MM.1S (cell line): ENCODE data around the gene ANKS1B.
"Not testable (repeated sequence)": the region's sequence is repeated elsewhere in the genome, so short reads cannot be mapped to it uniquely, and the experiment has no call there.

Source experiments
- DNase-seq: peaks from one replicate; pipeline ENCODE4 v3.0.0-alpha.2; 2015
- H2AFZ ChIP-seq: fragments of 300-600 bp; sonication (generic); 2 replicates; pipeline ENCODE4 v1.6.0; 2016; ENCODE audit warnings: antibody characterized with exemption, low read length
- H3F3A ChIP-seq: fragments of 300-600 bp; sonication (generic); 2 replicates; pipeline ENCODE4 v1.6.1; 2016; ENCODE audit warnings: mild to moderate bottlenecking, antibody characterized with exemption, low read length, moderate library complexity, mixed read lengths; ENCODE audit not compliant: insufficient read depth
- H3K27ac ChIP-seq: fragments of 300-600 bp; sonication (generic); 2 replicates; pipeline ENCODE4 v1.5.1; 2016; ENCODE audit warnings: mild to moderate bottlenecking, low read length
- H3K27me3 ChIP-seq: fragments of 300-600 bp; sonication (generic); replicated peaks from 2 replicates; pipeline ENCODE4 v1.6.0; 2016; ENCODE audit warnings: low read length; ENCODE audit not compliant: insufficient read depth
- H3K36me3 ChIP-seq: fragments of 300-600 bp; sonication (generic); replicated peaks from 2 replicates; pipeline ENCODE4 v1.6.1; 2016; ENCODE audit warnings: mild to moderate bottlenecking, low read length, mixed read lengths; ENCODE audit not compliant: insufficient read depth
- H3K4me1 ChIP-seq: fragments of 300-600 bp; sonication (generic); 2 replicates; pipeline ENCODE4 v1.6.1; 2016; ENCODE audit warnings: low read length, mixed read lengths
- H3K4me2 ChIP-seq: fragments of 300-600 bp; sonication (generic); 2 replicates; pipeline ENCODE4 v1.6.0; 2016; ENCODE audit warnings: low read depth, low read length
- H3K4me3 ChIP-seq: fragments of 300-600 bp; sonication (generic); 2 replicates; pipeline ENCODE4 v1.5.1; 2016; ENCODE audit warnings: low read length, mixed read lengths
- H3K79me2 ChIP-seq: fragments of 300-600 bp; sonication (generic); 2 replicates; pipeline ENCODE4 v1.6.1; 2016; ENCODE audit warnings: mixed run types, low read length, mixed read lengths
- H3K9ac ChIP-seq: fragments of 300-600 bp; sonication (generic); 2 replicates; pipeline ENCODE4 v1.6.1; 2016; ENCODE audit warnings: low read length, mixed read lengths
- H3K9me2 ChIP-seq: fragments of 300-600 bp; sonication (generic); replicated peaks from 2 replicates; pipeline ENCODE4 v1.6.1; 2016; ENCODE audit warnings: mild to moderate bottlenecking, low read length, mixed read lengths; ENCODE audit not compliant: insufficient read depth
- H3K9me3 ChIP-seq: fragments of 300-600 bp; sonication (generic); replicated peaks from 2 replicates; pipeline ENCODE4 v1.6.1; 2016; ENCODE audit warnings: mild to moderate bottlenecking, low read length, mixed read lengths; ENCODE audit not compliant: insufficient read depth
- H4K20me1 ChIP-seq: fragments of 300-600 bp; sonication (generic); 2 replicates; pipeline ENCODE4 v1.6.1; 2016; ENCODE audit warnings: mild to moderate bottlenecking, low read length, moderate library complexity, mixed read lengths; ENCODE audit not compliant: insufficient read depth
- CTCF ChIP-seq: fragments of 300-600 bp; sonication (generic); IDR thresholded peaks from 2 replicates; pipeline ENCODE4 v1.5.1; 2016; ENCODE audit warnings: antibody characterized with exemption, low read length, mixed read lengths
- EZH2 ChIP-seq: fragments of 300-600 bp; sonication (generic); optimal IDR thresholded peaks from 2 replicates; pipeline ENCODE3; 2017; ENCODE audit warnings: low read depth, mild to moderate bottlenecking, antibody characterized with exemption, low read length, mixed read lengths
- EZH2phosphoT487 ChIP-seq: fragments of 300-600 bp; sonication (generic); IDR thresholded peaks from 2 replicates; pipeline ENCODE4 v1.6.1; 2018; ENCODE audit warnings: antibody characterized with exemption, low read length

ANKS1B gene

GRCh38 chr12:99600388-99600787 is 384.3 kb downstream of the ANKS1B start:
- Histone ChIP-seq H3K79me2 (no peaks in the 10 kb centered on the region), H3K27me3 (no peaks in the 10 kb centered on the region), H3K9ac (no peak overlapping the region), H3K9me3 (no peaks in the 10 kb centered on the region), H3K27ac (peak overlapping the region; percentile 26; the same call in 1 of the 2 replicates), H3K4me3 (no peak overlapping the region), H3K4me1 (peaks cover 19% of the 10 kb centered on the region), H4K20me1 (no peaks in the 10 kb centered on the region), H2AFZ (peak overlapping the region; percentile 20; the same call in 1 of the 2 replicates), H3F3A (no peaks in the 10 kb centered on the region), H3K36me3 (no peaks in the 10 kb centered on the region), H3K4me2 (peak overlapping the region; percentile 40), H3K9me2 (peaks cover 5% of the 10 kb centered on the region; the same call in 1 of the 2 replicates)
- TF ChIP-seq CTCF, result no peak
- DNase-seq, result peak; percentile 84

- H2AFZ ChIP-seq, result no peak overlapping the region
- no peak overlapping the region for H3K27ac ChIP-seq
- no peak for TF ChIP-seq EZH2phosphoT487
- TF ChIP-seq CTCF, result no peak
- no peak for TF ChIP-seq EZH2
- H3K9me2 ChIP-seq, result peaks cover 5% of the 10 kb centered on the region; the same call in 1 of the 2 replicates
- peaks cover 19% of the 10 kb centered on the region for H3K4me1 ChIP-seq
- no peaks in the 10 kb centered on the region for H3K79me2 ChIP-seq
- no peak overlapping the region for H3K4me3 ChIP-seq
- H3F3A ChIP-seq, result no peaks in the 10 kb centered on the region
- no peak for DNase-seq
- no peaks in the 10 kb centered on the region for H4K20me1 ChIP-seq
- no peaks in the 10 kb centered on the region for H3K9me3 ChIP-seq
- no peak overlapping the region for H3K4me2 ChIP-seq
- H3K9ac ChIP-seq, result no peak overlapping the region
- H3K27me3 ChIP-seq, result no peaks in the 10 kb centered on the region
- no peaks in the 10 kb centered on the region for H3K36me3 ChIP-seq
These were observed 386.0 kb downstream of the ANKS1B start for GRCh38 chr12:99598785-99599184.

GRCh38 chr12:99596762-99597161 is 388.0 kb downstream of the ANKS1B start:
- DNase-seq, result no peak
- H3F3A ChIP-seq, result no peaks in the 10 kb centered on the region
- H3K79me2 ChIP-seq, result no peaks in the 10 kb centered on the region
- H3K27ac ChIP-seq, result no peak overlapping the region
- H3K27me3 ChIP-seq, result no peaks in the 10 kb centered on the region
- no peaks in the 10 kb centered on the region for H4K20me1 ChIP-seq
- no peaks in the 10 kb centered on the region for H3K9me3 ChIP-seq
- H3K4me2 ChIP-seq, result no peak overlapping the region
- H2AFZ ChIP-seq, result no peak overlapping the region
- H3K4me3 ChIP-seq, result no peak overlapping the region
- H3K9ac ChIP-seq, result no peak overlapping the region
- peaks cover 19% of the 10 kb centered on the region for H3K4me1 ChIP-seq
- TF ChIP-seq EZH2, result no peak
- no peak for TF ChIP-seq EZH2phosphoT487
- no peak for TF ChIP-seq CTCF
- peaks cover 5% of the 10 kb centered on the region; the same call in 1 of the 2 replicates for H3K9me2 ChIP-seq
- H3K36me3 ChIP-seq, result no peaks in the 10 kb centered on the region

- H3K4me1 ChIP-seq, H4K20me1 ChIP-seq, H2AFZ ChIP-seq, H3K9me2 ChIP-seq, H3K4me2 ChIP-seq, DNase-seq, H3K36me3 ChIP-seq, H3K4me3 ChIP-seq, H3K9me3 ChIP-seq, H3F3A ChIP-seq, H3K79me2 ChIP-seq, H3K9ac ChIP-seq, H3K27ac ChIP-seq, H3K27me3 ChIP-seq: not testable (repeated sequence)
These were observed 407.6 kb downstream of the ANKS1B start for GRCh38 chr12:99577125-99577524.
